ENCODE measurements around the gene KLK1.

DNA sequence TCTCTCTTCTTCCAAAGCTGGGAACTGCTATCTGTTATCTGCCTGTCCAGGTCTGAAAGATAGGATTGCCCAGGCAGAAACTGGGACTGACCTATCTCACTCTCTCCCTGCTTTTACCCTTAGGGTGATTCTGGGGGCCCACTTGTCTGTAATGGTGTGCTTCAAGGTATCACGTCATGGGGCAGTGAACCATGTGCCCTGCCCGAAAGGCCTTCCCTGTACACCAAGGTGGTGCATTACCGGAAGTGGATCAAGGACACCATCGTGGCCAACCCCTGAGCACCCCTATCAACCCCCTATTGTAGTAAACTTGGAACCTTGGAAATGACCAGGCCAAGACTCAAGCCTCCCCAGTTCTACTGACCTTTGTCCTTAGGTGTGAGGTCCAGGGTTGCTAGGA, 36.3 kb upstream of the KLK1 start:
- TF ChIP-seq, protein P1, sequence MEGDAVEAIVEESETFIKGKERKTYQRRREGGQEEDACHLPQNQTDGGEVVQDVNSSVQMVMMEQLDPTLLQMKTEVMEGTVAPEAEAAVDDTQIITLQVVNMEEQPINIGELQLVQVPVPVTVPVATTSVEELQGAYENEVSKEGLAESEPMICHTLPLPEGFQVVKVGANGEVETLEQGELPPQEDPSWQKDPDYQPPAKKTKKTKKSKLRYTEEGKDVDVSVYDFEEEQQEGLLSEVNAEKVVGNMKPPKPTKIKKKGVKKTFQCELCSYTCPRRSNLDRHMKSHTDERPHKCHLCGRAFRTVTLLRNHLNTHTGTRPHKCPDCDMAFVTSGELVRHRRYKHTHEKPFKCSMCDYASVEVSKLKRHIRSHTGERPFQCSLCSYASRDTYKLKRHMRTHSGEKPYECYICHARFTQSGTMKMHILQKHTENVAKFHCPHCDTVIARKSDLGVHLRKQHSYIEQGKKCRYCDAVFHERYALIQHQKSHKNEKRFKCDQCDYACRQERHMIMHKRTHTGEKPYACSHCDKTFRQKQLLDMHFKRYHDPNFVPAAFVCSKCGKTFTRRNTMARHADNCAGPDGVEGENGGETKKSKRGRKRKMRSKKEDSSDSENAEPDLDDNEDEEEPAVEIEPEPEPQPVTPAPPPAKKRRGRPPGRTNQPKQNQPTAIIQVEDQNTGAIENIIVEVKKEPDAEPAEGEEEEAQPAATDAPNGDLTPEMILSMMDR (IDR thresholded peaks at IDR 0.05) = no peak
- no peak for TF ChIP-seq POLR2A (IDR thresholded peaks at IDR 0.05)

Data from adrenal gland (tissue), 5 donors.